T-helper 2 cell treated with Interferon-gamma antibody and Interleukin-4, amounts not matched to agents 100 ng/mL and 5 ng/mL, for 36 hours (primary cell): Measurements from ENCODE around the gene KIFAP3. TPM values are rescaled to one million over a fixed set of nuclear protein-coding genes. Genes with fewer than 3 reads are reported as not detected.

Source experiments
- total RNA-seq: library from RNA; stranded (reverse); gene quantifications from 2 replicates; pipeline ENCODE4 v1.2.3, GENCODE V29; 2022

Gene KIFAP3
- total RNA-seq, 1 donor from 2014 or later, result 20.7 TPM

Other genes starting within 250 kb of the KIFAP3 start
- 13.4 and 14.2 TPM in 2 replicates for gene SCYL3, start 180.8 kb downstream of the KIFAP3 start, total RNA-seq
- not detected in 2 replicates for gene NTMT2, start 71.3 kb upstream of the KIFAP3 start, total RNA-seq